Measurements from ENCODE around the gene LIPC.

DNA sequence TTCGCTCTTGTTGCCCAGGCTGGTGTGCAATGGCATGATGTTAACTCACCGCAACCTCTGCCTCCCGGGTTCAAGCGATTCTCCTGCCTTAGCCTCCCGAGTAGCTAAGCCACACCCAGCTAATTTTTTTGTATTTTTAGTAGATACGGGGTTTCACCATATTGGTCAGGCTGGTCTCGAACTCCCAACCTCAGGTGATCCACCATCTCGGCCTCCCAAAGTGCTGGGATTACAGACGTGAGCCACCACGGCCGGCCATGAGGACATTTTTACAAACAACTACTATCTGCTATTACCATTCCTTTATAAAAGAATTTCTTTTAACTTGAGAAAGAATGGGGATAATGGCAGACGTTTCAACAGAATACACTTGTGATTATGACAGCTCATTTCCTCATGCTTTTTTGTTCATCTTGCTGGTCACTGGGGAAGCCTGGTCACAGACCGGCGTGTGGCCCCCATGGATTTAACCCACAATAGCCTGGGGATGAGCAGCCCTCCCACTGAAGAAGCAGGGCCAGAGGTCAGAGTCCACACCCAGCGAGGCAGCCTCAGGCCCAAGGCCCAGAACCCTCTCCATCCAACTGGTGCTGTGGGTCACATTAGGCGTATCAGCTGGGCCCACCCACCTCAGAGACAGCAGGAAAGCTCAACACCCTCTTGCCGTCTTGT lies 112.0 kb downstream of the LIPC start:
- no peak for TF ChIP-seq CTCF (IDR thresholded peaks at IDR 0.05 in 2 of 3, conservative IDR thresholded peaks at IDR 0.05 in 1 of 3; ENCODE audit: control insufficient read depth in 2 of 3, extremely low read depth in 1 of 3, insufficient read depth in 1 of 3, low read depth in 3 of 3, low read length in 3 of 3)
- TF ChIP-seq, protein P1, sequence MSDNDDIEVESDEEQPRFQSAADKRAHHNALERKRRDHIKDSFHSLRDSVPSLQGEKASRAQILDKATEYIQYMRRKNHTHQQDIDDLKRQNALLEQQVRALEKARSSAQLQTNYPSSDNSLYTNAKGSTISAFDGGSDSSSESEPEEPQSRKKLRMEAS (IDR thresholded peaks at IDR 0.05; ENCODE audit: low read depth, low read length) = no peak
- TF ChIP-seq, protein P2, sequence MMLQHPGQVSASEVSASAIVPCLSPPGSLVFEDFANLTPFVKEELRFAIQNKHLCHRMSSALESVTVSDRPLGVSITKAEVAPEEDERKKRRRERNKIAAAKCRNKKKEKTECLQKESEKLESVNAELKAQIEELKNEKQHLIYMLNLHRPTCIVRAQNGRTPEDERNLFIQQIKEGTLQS (IDR thresholded peaks at IDR 0.05; ENCODE audit: borderline replicate concordance, extremely low read depth, low read depth, low read length) = no peak
- TF ChIP-seq YY1 (IDR thresholded peaks at IDR 0.05; ENCODE audit: low read depth, low read length) = no peak
- TF ChIP-seq SMC3 (IDR thresholded peaks at IDR 0.05; ENCODE audit: borderline replicate concordance, low read length) = no peak
- TF ChIP-seq ZNF274 (IDR thresholded peaks at IDR 0.05; ENCODE audit: insufficient read depth, insufficient read length) = no peak
- TF ChIP-seq CBX3 (IDR thresholded peaks at IDR 0.05; ENCODE audit: borderline replicate concordance, low read depth) = no peak
- TF ChIP-seq, protein P3, sequence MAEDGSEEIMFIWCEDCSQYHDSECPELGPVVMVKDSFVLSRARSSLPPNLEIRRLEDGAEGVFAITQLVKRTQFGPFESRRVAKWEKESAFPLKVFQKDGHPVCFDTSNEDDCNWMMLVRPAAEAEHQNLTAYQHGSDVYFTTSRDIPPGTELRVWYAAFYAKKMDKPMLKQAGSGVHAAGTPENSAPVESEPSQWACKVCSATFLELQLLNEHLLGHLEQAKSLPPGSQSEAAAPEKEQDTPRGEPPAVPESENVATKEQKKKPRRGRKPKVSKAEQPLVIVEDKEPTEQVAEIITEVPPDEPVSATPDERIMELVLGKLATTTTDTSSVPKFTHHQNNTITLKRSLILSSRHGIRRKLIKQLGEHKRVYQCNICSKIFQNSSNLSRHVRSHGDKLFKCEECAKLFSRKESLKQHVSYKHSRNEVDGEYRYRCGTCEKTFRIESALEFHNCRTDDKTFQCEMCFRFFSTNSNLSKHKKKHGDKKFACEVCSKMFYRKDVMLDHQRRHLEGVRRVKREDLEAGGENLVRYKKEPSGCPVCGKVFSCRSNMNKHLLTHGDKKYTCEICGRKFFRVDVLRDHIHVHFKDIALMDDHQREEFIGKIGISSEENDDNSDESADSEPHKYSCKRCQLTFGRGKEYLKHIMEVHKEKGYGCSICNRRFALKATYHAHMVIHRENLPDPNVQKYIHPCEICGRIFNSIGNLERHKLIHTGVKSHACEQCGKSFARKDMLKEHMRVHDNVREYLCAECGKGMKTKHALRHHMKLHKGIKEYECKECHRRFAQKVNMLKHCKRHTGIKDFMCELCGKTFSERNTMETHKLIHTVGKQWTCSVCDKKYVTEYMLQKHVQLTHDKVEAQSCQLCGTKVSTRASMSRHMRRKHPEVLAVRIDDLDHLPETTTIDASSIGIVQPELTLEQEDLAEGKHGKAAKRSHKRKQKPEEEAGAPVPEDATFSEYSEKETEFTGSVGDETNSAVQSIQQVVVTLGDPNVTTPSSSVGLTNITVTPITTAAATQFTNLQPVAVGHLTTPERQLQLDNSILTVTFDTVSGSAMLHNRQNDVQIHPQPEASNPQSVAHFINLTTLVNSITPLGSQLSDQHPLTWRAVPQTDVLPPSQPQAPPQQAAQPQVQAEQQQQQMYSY (CRISPR knock-in tag; IDR thresholded peaks at IDR 0.05) = no peak
- TF ChIP-seq HDAC2 (IDR thresholded peaks at IDR 0.05) = no peak
- no peak for TF ChIP-seq POLR2AphosphoS2 (IDR thresholded peaks at IDR 0.05; ENCODE audit: low read depth, low read length)
- no peak for TF ChIP-seq CHD4 (IDR thresholded peaks at IDR 0.05)
- TF ChIP-seq MYC (IDR thresholded peaks at IDR 0.05; ENCODE audit: insufficient read depth, insufficient read length, insufficient replicate concordance, low read length, severe bottlenecking) = no peak

Data from GM12878 (cell line).